ENCODE results near the gene ROBO1.
"Not testable (repeated sequence)": the region's sequence is repeated elsewhere in the genome, so short reads cannot be mapped to it uniquely, and the experiment has no call there.

The ROBO1 gene

GRCh38 chr3:79551321-79551892, 216.4 kb downstream of the ROBO1 start:
- DNase-seq (ENCODE audit: low spot score), result no peak

GRCh38 chr3:79543218-79543982, 224.4 kb downstream of the ROBO1 start:
- DNase-seq (ENCODE audit: low spot score), result no peak

- no peak for DNase-seq (ENCODE audit: low spot score)
Observed at GRCh38 chr3:79534727-79535126, 233.1 kb downstream of the ROBO1 start.

- DNase-seq (ENCODE audit: low spot score), result no peak
Observed at GRCh38 chr3:79531566-79532295, 236.1 kb downstream of the ROBO1 start.

GRCh38 chr3:79521221-79521848, 246.5 kb downstream of the ROBO1 start:
- DNase-seq (ENCODE audit: low spot score), result peak; percentile 46

- peak; percentile 33 for DNase-seq (ENCODE audit: low spot score)
Observed at GRCh38 chr3:79517766-79518413, 249.9 kb downstream of the ROBO1 start.

- no peak for DNase-seq (ENCODE audit: low spot score)
Observed at GRCh38 chr3:79516795-79517194, 251.0 kb downstream of the ROBO1 start.

GRCh38 chr3:79515072-79515471, 252.7 kb downstream of the ROBO1 start:
- DNase-seq (ENCODE audit: low spot score), result no peak

- no peak for DNase-seq (ENCODE audit: low spot score)
Observed at GRCh38 chr3:79514069-79514468, 253.7 kb downstream of the ROBO1 start.

GRCh38 chr3:79506751-79507150, 261.0 kb downstream of the ROBO1 start:
- DNase-seq (ENCODE audit: low spot score), result peak; percentile 6

GRCh38 chr3:79502216-79502681, 265.5 kb downstream of the ROBO1 start:
- DNase-seq (ENCODE audit: low spot score), result not testable (repeated sequence)

- peak; percentile 9 for DNase-seq (ENCODE audit: low spot score)
Observed at GRCh38 chr3:79497447-79498111, 270.2 kb downstream of the ROBO1 start.

GRCh38 chr3:79491029-79491641, 276.7 kb downstream of the ROBO1 start:
- DNase-seq (ENCODE audit: low spot score), result no peak

GRCh38 chr3:79490165-79491028, 277.4 kb downstream of the ROBO1 start:
- DNase-seq (ENCODE audit: low spot score), result no peak

GRCh38 chr3:79488407-79488806, 279.4 kb downstream of the ROBO1 start:
- no peak for DNase-seq (ENCODE audit: low spot score)

GRCh38 chr3:79480746-79481145, 287.1 kb downstream of the ROBO1 start:
- DNase-seq (ENCODE audit: low spot score), result no peak

GRCh38 chr3:79478620-79479019, 289.2 kb downstream of the ROBO1 start:
- DNase-seq (ENCODE audit: low spot score), result no peak

GRCh38 chr3:79477242-79477641, 290.6 kb downstream of the ROBO1 start:
- DNase-seq (ENCODE audit: low spot score), result no peak

- DNase-seq (ENCODE audit: low spot score), result no peak
Observed at GRCh38 chr3:79473993-79474392, 293.8 kb downstream of the ROBO1 start.

GRCh38 chr3:79467721-79468120, 300.1 kb downstream of the ROBO1 start:
- DNase-seq (ENCODE audit: low spot score), result peak; percentile 35

Data from SW480 (cell line).